ENCODE measurements around the gene C21orf58.

DNA sequence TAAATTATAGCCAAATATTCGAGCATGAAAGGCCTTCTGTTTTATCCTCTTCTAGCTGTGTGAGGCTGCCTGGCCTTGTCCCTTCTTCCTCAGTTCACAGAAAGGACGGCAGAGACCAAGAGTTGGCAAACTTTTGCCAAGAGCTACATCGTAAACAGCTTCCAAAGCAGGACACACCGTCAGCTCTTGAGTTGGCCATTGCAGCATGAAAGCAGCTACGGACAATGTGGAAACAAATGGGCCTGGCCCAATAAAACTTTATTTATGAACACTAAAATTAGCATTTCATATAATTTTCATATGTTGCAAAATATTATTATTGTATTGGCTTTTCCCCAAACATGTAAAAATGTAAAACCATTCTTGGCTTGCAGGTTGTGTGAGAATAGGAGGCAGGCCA, 10.7 kb downstream of the C21orf58 start:
- TF ChIP-seq EZH2 (IDR thresholded peaks at IDR 0.05; ENCODE audit: low read depth, unreplicated experiment), result no peak
- no peak for TF ChIP-seq POLR2AphosphoS5 (IDR thresholded peaks at IDR 0.05; ENCODE audit: low read depth)
- TF ChIP-seq, protein P1, sequence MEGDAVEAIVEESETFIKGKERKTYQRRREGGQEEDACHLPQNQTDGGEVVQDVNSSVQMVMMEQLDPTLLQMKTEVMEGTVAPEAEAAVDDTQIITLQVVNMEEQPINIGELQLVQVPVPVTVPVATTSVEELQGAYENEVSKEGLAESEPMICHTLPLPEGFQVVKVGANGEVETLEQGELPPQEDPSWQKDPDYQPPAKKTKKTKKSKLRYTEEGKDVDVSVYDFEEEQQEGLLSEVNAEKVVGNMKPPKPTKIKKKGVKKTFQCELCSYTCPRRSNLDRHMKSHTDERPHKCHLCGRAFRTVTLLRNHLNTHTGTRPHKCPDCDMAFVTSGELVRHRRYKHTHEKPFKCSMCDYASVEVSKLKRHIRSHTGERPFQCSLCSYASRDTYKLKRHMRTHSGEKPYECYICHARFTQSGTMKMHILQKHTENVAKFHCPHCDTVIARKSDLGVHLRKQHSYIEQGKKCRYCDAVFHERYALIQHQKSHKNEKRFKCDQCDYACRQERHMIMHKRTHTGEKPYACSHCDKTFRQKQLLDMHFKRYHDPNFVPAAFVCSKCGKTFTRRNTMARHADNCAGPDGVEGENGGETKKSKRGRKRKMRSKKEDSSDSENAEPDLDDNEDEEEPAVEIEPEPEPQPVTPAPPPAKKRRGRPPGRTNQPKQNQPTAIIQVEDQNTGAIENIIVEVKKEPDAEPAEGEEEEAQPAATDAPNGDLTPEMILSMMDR (conservative IDR thresholded peaks at IDR 0.05; ENCODE audit: low read depth in 2 of 2), result no peak
- TF ChIP-seq JUNB (IDR thresholded peaks at IDR 0.05; ENCODE audit: unreplicated experiment), result no peak
- TF ChIP-seq, protein P2, sequence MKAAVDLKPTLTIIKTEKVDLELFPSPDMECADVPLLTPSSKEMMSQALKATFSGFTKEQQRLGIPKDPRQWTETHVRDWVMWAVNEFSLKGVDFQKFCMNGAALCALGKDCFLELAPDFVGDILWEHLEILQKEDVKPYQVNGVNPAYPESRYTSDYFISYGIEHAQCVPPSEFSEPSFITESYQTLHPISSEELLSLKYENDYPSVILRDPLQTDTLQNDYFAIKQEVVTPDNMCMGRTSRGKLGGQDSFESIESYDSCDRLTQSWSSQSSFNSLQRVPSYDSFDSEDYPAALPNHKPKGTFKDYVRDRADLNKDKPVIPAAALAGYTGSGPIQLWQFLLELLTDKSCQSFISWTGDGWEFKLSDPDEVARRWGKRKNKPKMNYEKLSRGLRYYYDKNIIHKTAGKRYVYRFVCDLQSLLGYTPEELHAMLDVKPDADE (IDR thresholded peaks at IDR 0.05), result no peak
- no peak for TF ChIP-seq STAT1 (IDR thresholded peaks at IDR 0.05; ENCODE audit: unreplicated experiment)
- TF ChIP-seq, protein P3, sequence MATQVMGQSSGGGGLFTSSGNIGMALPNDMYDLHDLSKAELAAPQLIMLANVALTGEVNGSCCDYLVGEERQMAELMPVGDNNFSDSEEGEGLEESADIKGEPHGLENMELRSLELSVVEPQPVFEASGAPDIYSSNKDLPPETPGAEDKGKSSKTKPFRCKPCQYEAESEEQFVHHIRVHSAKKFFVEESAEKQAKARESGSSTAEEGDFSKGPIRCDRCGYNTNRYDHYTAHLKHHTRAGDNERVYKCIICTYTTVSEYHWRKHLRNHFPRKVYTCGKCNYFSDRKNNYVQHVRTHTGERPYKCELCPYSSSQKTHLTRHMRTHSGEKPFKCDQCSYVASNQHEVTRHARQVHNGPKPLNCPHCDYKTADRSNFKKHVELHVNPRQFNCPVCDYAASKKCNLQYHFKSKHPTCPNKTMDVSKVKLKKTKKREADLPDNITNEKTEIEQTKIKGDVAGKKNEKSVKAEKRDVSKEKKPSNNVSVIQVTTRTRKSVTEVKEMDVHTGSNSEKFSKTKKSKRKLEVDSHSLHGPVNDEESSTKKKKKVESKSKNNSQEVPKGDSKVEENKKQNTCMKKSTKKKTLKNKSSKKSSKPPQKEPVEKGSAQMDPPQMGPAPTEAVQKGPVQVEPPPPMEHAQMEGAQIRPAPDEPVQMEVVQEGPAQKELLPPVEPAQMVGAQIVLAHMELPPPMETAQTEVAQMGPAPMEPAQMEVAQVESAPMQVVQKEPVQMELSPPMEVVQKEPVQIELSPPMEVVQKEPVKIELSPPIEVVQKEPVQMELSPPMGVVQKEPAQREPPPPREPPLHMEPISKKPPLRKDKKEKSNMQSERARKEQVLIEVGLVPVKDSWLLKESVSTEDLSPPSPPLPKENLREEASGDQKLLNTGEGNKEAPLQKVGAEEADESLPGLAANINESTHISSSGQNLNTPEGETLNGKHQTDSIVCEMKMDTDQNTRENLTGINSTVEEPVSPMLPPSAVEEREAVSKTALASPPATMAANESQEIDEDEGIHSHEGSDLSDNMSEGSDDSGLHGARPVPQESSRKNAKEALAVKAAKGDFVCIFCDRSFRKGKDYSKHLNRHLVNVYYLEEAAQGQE (IDR thresholded peaks at IDR 0.05; ENCODE audit: unreplicated experiment), result no peak
- TF ChIP-seq EZH2phosphoT487 (IDR thresholded peaks at IDR 0.05; ENCODE audit: unreplicated experiment), result no peak
- TF ChIP-seq ZNF462 (CRISPR knock-in tag; IDR thresholded peaks at IDR 0.05), result no peak
- TF ChIP-seq ZNF331 (CRISPR knock-in tag; IDR thresholded peaks at IDR 0.05; ENCODE audit: low read depth), result no peak
- TF ChIP-seq CREB1 (CRISPR knock-in tag; IDR thresholded peaks at IDR 0.05; ENCODE audit: low read depth), result no peak

Measured in GM23338 (cell line).